ENCODE results near the gene ZMYM4.

Gene ZMYM4

GRCh38 chr1:35428360-35428759 lies 159.9 kb downstream of the ZMYM4 start:
- TF ChIP-seq CTCF (conservative IDR thresholded peaks at IDR 0.05; ENCODE audit: low read length) (no peak), EZH2phosphoT487 (IDR thresholded peaks at IDR 0.05; ENCODE audit: borderline replicate concordance) (no peak)
- Histone ChIP-seq H3K27me3 (ENCODE audit: insufficient read depth, low read length, poor library complexity, severe bottlenecking) (no peaks in the 10 kb centered on the region), H3K4me1 (ENCODE audit: insufficient read depth, low read length, poor library complexity, severe bottlenecking) (peaks cover 6% of the 10 kb centered on the region), H3K4me2 (ENCODE audit: low read depth, low read length, poor library complexity, severe bottlenecking) (no peak overlapping the region), H3K79me2 (ENCODE audit: insufficient read depth, low read length) (no peaks in the 10 kb centered on the region), H3F3A (ENCODE audit: low read depth) (no peaks in the 10 kb centered on the region), H4K20me1 (ENCODE audit: insufficient read depth, low read length, poor library complexity, severe bottlenecking) (no peaks in the 10 kb centered on the region), H3K9me3 (ENCODE audit: insufficient read depth, low read depth, low read length) (no peaks in the 10 kb centered on the region), H3K9ac (ENCODE audit: low read depth, low read length, poor library complexity, severe bottlenecking) (no peak overlapping the region), H3K4me3 (ENCODE audit: low read length, poor library complexity, severe bottlenecking) (no peak overlapping the region), H2AFZ (ENCODE audit: low read length) (no peak overlapping the region), H3K9me2 (replicated peaks; ENCODE audit: low read depth, low read length) (no peaks in the 10 kb centered on the region), H3K36me3 (ENCODE audit: insufficient read depth, low read length) (peaks cover 2% of the 10 kb centered on the region; the same call in 1 of the 2 replicates)

- no peak overlapping the region for H2AFZ ChIP-seq (ENCODE audit: low read length)
- no peaks in the 10 kb centered on the region for H3K9me3 ChIP-seq (ENCODE audit: insufficient read depth, low read depth, low read length)
- H3K79me2 ChIP-seq (ENCODE audit: insufficient read depth, low read length) = no peaks in the 10 kb centered on the region
- H3K4me1 ChIP-seq (ENCODE audit: insufficient read depth, low read length, poor library complexity, severe bottlenecking) = peaks cover 6% of the 10 kb centered on the region
- no peaks in the 10 kb centered on the region for H4K20me1 ChIP-seq (ENCODE audit: insufficient read depth, low read length, poor library complexity, severe bottlenecking)
- H3F3A ChIP-seq (ENCODE audit: low read depth) = no peaks in the 10 kb centered on the region
- H3K36me3 ChIP-seq (ENCODE audit: insufficient read depth, low read length) = peaks cover 9% of the 10 kb centered on the region; the same call in 1 of the 2 replicates
- H3K9me2 ChIP-seq (replicated peaks; ENCODE audit: low read depth, low read length) = no peaks in the 10 kb centered on the region
- H3K4me3 ChIP-seq (ENCODE audit: low read length, poor library complexity, severe bottlenecking) = no peak overlapping the region
- H3K27me3 ChIP-seq (ENCODE audit: insufficient read depth, low read length, poor library complexity, severe bottlenecking) = no peaks in the 10 kb centered on the region
- no peak overlapping the region for H3K4me2 ChIP-seq (ENCODE audit: low read depth, low read length, poor library complexity, severe bottlenecking)
- no peak overlapping the region for H3K9ac ChIP-seq (ENCODE audit: low read depth, low read length, poor library complexity, severe bottlenecking)
- TF ChIP-seq CTCF (conservative IDR thresholded peaks at IDR 0.05; ENCODE audit: low read length) (no peak), EZH2phosphoT487 (IDR thresholded peaks at IDR 0.05; ENCODE audit: borderline replicate concordance) (no peak)
These were observed 162.3 kb downstream of the ZMYM4 start for GRCh38 chr1:35430762-35431161.

DNA sequence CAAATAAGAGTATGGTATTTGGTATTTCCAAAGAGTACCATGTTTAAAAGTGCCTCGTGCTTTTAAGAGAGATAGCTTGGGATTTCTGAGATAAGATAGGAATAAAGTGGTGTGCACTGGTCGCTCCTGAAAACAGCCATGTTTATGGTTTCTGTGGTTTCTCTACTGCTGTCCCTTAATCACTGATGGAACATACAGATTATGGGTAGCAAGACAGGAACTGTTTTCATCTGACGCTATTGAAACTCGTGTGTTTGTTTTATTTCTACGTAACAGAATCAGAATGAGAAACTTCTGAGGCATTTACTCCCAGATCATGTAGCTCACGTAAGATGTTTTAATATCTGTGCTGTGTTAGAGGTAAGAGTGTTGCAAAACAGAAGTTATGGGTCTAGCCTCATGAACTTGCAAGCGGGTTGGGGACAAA lies 162.7 kb downstream of the ZMYM4 start:
- H4K20me1 ChIP-seq (ENCODE audit: insufficient read depth, low read length, poor library complexity, severe bottlenecking) = no peaks in the 10 kb centered on the region
- H3K36me3 ChIP-seq (ENCODE audit: insufficient read depth, low read length) = peaks cover 12% of the 10 kb centered on the region; the same call in 1 of the 2 replicates
- no peak overlapping the region for H3K4me3 ChIP-seq (ENCODE audit: low read length, poor library complexity, severe bottlenecking)
- no peak overlapping the region for H2AFZ ChIP-seq (ENCODE audit: low read length)
- H3K9me3 ChIP-seq (ENCODE audit: insufficient read depth, low read depth, low read length) = no peaks in the 10 kb centered on the region
- no peaks in the 10 kb centered on the region for H3K27me3 ChIP-seq (ENCODE audit: insufficient read depth, low read length, poor library complexity, severe bottlenecking)
- no peaks in the 10 kb centered on the region for H3K9me2 ChIP-seq (replicated peaks; ENCODE audit: low read depth, low read length)
- no peak overlapping the region for H3K9ac ChIP-seq (ENCODE audit: low read depth, low read length, poor library complexity, severe bottlenecking)
- H3K79me2 ChIP-seq (ENCODE audit: insufficient read depth, low read length) = no peaks in the 10 kb centered on the region
- H3K4me2 ChIP-seq (ENCODE audit: low read depth, low read length, poor library complexity, severe bottlenecking) = no peak overlapping the region
- peaks cover 6% of the 10 kb centered on the region for H3K4me1 ChIP-seq (ENCODE audit: insufficient read depth, low read length, poor library complexity, severe bottlenecking)
- TF ChIP-seq EZH2phosphoT487 (IDR thresholded peaks at IDR 0.05; ENCODE audit: borderline replicate concordance) = no peak
- TF ChIP-seq CTCF (conservative IDR thresholded peaks at IDR 0.05; ENCODE audit: low read length) = no peak
- no peaks in the 10 kb centered on the region for H3F3A ChIP-seq (ENCODE audit: low read depth)
